BJ (cell line): Measurements from ENCODE around the gene CFAP73. TPM values are rescaled to one million over a fixed set of nuclear protein-coding genes. Genes with fewer than 3 reads are reported as not detected.

ENCODE experiments used
- CTCF ChIA-PET: fragments of 350-600 bp; formaldehyde crosslinking; extraction: SDS; loops from one replicate; lab custom pipeline; 2021; ENCODE audit warnings: antibody characterized with exemption, inconsistent platforms; lab: Yijun Ruan, JAX
- POLR2A ChIA-PET: fragments of 300-600 bp; sonication (Branson Sonifier 250); formaldehyde crosslinking; extraction: SDS; loops from one replicate; lab custom pipeline; 2021; ENCODE audit warnings: antibody characterized with exemption; lab: Charles Lee
- DNase-seq: peaks from one replicate; pipeline ENCODE4 v3.0.0-alpha.2; 2011; ENCODE audit warnings: low read depth
- H3K27me3 ChIP-seq: 2 replicates; pipeline ENCODE4 v1.6.0; 2011; ENCODE audit warnings: low read length; ENCODE audit not compliant: control insufficient read depth, insufficient read depth
- H3K36me3 ChIP-seq: 2 replicates; pipeline ENCODE4 v1.5.1; 2011; ENCODE audit warnings: low read length; ENCODE audit not compliant: control insufficient read depth, insufficient read depth
- H3K4me3 ChIP-seq: 2 replicates; pipeline ENCODE4 v1.5.1; 2011; ENCODE audit warnings: low read depth, mild to moderate bottlenecking, control low read depth, low read length
- polyA plus RNA-seq: library from polyadenylated mRNA; depleted of rRNA; stranded (reverse); fragments of >200 nt; gene quantifications from 2 replicates; pipeline ENCODE4 v1.2.3, GENCODE V29; 2011
- TF ChIP-seq, protein P1 (sequence below): IDR thresholded peaks from 2 replicates; pipeline ENCODE4 v1.5.1; 2011; ENCODE audit warnings: low read depth, mild to moderate bottlenecking, control low read depth, inconsistent platforms, low read length, moderate library complexity; ENCODE audit not compliant: insufficient read depth

CFAP73 gene
- polyA plus RNA-seq, 1 experiment = not detected

DNA sequence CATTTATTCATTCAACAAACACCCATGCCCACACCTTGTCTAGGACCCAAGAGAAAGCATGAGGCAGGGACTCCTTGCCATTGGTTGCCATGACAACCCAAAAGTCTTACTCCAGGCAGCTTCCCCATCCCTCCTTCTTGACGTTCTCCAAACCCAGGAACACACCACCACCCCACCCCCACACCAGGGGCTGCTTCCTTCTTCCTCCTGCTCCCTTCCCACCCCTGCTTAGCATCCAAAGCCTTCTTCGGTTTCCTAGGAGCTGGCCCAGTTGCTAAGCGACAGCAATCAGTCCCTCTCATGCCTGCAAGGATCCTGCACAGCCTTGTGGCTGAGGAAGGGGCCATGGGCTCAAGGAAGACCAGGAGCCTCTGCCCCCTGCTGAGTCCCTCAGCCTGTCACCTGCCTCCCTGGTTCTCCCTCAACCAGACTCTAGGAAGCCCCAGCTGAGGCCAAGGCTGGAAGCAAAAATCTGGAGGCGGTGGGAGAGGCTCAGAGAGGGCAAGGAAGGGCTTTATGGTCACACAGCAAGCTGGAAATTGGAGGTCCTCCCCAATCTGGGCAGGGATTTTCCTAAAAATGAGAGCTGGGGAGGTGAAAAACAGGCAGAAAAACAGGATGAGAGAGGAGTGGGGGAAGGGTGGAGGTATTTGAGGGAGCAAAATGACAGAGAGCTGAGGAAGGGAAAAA lies 29.4 kb upstream of the CFAP73 start:
- POLR2A ChIA-PET = no interaction called here
- no peaks in the 10 kb centered on the region for H3K36me3 ChIP-seq
- no peak overlapping the region for H3K4me3 ChIP-seq
- H3K27me3 ChIP-seq = no peaks in the 10 kb centered on the region; the same call in 1 of the 2 replicates
- TF ChIP-seq, protein P1, sequence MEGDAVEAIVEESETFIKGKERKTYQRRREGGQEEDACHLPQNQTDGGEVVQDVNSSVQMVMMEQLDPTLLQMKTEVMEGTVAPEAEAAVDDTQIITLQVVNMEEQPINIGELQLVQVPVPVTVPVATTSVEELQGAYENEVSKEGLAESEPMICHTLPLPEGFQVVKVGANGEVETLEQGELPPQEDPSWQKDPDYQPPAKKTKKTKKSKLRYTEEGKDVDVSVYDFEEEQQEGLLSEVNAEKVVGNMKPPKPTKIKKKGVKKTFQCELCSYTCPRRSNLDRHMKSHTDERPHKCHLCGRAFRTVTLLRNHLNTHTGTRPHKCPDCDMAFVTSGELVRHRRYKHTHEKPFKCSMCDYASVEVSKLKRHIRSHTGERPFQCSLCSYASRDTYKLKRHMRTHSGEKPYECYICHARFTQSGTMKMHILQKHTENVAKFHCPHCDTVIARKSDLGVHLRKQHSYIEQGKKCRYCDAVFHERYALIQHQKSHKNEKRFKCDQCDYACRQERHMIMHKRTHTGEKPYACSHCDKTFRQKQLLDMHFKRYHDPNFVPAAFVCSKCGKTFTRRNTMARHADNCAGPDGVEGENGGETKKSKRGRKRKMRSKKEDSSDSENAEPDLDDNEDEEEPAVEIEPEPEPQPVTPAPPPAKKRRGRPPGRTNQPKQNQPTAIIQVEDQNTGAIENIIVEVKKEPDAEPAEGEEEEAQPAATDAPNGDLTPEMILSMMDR = no peak
- CTCF ChIA-PET = no interaction called here
- DNase-seq = no peak

DNA sequence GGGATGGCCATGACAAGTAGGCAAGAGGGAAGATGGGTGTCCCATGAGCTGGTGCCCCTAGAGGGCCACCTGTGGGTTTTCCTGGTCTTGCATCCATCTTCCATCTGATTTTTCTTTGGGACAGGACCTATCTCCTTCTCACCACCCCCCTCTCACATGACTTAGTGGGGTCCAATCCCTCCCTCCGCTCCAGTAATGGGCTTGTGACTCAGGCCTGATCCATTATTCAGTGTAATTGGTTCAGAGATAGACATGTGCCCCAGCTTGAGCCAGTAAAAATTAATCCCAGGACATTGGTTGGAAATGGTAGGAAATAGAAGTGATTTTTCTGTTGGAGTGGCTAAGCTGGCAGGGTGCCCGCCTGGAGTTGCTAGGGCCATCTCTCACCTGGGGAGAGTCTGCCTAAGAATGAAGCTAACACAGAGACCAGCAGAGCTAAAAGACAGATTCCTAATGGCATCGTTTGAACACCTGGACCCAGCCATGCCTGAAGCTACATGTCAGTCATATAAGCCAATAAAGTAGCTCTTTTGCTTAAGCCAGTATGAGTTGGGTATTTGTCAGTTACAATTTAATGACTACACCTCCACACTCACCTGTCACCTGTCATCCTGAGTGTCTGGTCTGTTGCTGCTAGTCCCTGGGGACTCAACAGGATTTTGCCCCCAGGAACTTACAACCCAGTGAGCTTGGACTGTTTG lies 28.7 kb upstream of the CFAP73 start:
- H3K4me3 ChIP-seq = no peak overlapping the region
- ChIA-PET POLR2A (interaction anchor here (0.6 kb wide), 1 partner anchor 99 kb away, joined by 4 read pairs; no protein-coding TSS in a partner anchor), CTCF (no interaction called here)
- DNase-seq = no peak
- H3K27me3 ChIP-seq = no peaks in the 10 kb centered on the region
- TF ChIP-seq, protein P1 = no peak
- H3K36me3 ChIP-seq = no peaks in the 10 kb centered on the region

DNA sequence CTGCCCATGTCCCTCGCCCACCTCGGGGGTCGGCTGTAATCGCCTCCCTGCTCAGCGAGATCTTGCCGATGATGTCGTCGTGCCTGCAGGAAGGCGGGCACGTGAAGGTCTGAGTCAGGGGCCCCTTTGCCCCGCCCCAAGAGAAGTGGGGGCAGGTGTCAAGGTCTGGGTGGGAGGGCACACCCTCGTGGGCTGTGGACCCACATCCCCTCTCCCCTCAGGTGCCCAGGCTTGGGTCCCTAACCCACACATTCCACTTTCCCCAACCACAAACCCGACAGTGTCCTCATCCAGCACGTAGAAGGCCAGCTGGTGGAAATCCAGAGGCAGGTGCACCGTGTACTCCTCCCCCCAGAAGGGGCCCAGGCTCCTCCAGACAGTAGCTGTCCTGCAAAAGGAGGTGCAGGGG lies 21.7 kb upstream of the CFAP73 start:
- no peak overlapping the region for H3K4me3 ChIP-seq
- peaks cover 3% of the 10 kb centered on the region for H3K27me3 ChIP-seq
- ChIA-PET CTCF (no interaction called here), POLR2A (no interaction called here)
- TF ChIP-seq, protein P1 = no peak
- no peak for DNase-seq
- H3K36me3 ChIP-seq = no peaks in the 10 kb centered on the region

DNA sequence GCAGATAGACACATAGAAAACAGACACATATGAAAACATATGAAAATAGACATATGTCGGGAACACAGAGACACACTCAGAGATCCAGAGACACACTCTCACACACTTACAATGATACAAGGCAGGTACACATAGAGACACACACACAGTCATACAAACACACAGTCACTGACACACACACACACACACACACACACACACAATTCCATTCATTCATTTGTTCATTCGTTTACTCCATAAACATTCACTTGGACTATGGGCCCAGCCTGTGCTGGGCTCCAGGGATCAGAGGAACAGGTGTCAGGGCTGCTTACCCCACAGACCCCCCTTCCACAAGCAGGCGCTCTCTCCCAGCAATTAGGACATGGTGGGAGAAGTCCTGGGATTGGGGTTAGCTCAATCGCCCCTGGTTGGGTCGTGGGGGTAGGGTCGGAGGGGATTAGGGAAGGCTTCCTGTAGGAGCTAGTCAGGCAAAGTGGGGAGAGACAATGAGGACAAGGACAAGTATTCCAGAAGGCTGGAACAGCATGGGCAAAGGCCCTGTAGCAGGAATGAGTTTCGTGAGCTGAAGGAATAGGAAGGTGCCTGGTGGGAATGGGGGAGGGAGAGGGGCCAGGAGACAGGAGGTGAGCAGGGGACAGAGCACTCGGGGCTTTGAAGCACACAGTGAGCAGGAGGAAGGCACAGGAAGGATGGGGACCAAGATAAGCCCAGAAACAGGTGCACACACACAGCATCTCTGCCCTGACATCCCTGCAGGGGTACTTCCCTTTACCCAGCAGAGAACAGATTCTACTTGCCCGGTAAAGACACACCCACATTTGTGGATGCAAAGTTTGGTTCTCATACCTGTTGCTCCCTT lies 20.5 kb upstream of the CFAP73 start:
- TF ChIP-seq, protein P1 = no peak
- POLR2A ChIA-PET = no interaction called here
- Histone ChIP-seq H3K4me3 (no peak overlapping the region), H3K36me3 (no peaks in the 10 kb centered on the region), H3K27me3 (peaks cover 3% of the 10 kb centered on the region)
- no peak for DNase-seq
- CTCF ChIA-PET = no interaction called here
